HK-2 (cell line): ENCODE data around the gene VSNL1.

Experiments used
- DNase-seq: peaks from one replicate; pipeline ENCODE4 v3.0.0-alpha.2; 2018; ENCODE audit not compliant: unreplicated experiment

The VSNL1 gene

DNA sequence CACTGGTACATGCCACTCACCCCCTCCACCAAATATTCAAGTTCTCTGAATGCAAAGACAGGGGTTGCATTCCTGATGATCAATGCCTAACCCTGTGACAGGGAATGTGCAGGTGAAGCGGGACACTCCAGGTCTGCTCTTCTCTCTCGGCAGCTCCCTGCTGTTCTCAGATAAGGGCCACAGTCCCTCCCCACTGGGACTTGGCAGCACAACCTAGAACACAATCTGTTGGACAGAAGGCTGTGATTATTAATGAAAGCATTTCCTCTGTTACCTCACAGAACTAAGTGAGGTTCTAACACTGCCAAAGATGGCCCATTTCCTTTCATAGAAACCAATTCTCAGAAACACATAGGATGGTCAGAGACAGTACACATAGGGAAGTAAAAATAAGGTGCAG lies 42.7 kb downstream of the VSNL1 start:
- DNase-seq, result no peak

DNA sequence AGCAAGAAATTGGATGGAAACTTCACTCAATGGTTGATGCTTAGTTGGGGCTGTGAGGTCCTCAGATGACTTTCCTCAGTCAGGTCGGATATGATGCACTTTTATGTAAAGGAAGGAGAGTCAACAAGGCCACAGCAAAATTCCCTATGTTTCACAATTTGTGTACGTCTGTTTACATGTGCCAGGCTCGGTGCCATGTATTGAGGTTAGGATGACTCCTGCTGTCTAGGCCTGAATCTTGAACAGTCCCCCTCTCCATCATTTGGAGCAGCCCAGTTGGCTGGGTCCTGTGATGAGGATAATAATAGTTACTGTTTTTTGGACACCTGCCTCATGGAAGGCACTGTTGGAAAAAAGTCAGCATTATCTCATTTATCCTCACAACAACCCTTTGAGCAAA lies 43.1 kb downstream of the VSNL1 start:
- DNase-seq, result no peak

DNA sequence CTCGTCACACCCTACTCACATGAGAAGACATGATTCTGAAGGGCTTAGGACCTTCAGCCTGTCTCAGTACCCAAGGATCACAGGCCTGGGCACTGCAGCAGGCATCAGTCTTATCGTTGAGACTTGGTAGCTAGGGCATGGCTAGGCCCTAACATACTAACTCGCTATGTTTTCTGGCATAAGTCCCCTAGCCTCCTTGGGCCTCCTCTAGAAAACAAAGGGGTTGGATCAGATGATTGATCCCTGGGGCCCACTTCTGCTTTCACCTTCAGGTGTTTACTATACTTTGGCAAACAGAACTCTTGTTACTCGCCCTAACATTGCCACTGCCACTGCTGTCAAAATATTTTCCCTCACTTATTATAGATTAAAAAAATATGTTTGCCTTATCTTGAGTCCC lies 44.2 kb downstream of the VSNL1 start:
- DNase-seq, result no peak

DNA sequence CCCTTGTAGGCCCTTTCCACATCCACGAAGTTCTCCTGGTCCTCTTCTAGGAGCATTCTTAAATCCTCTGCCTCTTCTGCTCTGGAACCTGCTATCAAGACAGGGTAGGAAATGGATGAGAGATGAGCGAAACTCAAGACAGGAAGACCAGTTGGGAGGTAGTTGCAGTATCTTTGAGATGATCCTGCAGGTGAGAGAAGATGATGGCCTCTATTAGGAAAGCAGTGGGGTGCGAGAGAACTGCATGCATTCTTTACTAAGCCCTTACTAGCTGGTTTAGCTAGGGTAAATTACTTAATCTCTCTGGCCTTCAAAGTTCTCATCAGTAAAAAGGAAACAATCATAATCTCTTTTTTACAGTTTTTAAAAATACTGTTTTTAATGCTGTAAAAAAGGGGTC lies 47.0 kb downstream of the VSNL1 start:
- DNase-seq, result no peak

DNA sequence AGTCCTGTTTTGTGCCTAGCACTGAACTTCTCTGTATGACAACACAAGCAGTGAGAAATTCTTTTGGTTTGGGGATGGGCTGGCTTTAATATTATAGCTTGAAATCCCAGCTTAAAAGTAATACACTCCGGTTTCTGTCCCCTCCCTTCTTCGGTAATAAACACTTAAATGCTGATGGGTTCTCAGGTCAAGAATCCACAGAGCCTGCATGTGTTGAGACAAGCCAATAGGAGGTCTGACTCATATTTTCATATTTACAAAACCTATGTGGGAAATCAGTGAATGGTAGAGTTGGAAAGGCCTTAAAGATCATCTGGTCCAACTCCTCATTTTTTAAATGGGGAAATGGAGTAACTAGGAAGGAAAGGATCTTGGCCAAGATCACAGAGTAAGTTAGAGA lies 47.5 kb downstream of the VSNL1 start:
- no peak for DNase-seq

DNA sequence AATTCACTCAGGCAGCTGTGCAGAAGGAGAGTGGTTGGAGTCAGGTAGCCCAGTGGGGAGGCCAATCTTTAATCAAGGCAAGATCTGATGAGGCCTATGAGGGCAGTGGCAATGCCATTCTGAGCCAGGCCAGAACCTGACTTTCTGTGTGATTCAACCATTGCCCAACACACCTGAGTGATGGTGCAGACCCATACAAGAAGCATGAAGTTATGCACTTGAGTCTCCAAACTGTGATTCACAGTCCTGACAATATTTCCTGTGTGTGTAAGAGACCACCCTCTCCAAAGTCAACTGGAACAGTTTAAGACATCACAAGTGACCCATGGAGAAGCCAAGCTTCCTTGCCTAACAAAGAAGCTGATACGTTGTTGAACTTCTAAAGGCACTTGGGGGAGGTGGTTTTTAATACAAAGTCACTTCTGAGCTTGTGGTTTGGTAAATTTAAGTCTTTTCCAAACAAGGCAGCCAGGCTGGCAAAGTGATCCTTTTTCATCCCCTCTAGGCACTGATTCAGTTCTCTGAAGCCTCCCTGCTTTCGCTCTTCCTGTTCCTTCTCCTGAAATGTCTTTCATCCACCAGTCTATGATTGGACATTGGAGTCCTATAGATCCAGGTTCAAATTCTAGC lies 49.0 kb downstream of the VSNL1 start:
- no peak for DNase-seq

DNA sequence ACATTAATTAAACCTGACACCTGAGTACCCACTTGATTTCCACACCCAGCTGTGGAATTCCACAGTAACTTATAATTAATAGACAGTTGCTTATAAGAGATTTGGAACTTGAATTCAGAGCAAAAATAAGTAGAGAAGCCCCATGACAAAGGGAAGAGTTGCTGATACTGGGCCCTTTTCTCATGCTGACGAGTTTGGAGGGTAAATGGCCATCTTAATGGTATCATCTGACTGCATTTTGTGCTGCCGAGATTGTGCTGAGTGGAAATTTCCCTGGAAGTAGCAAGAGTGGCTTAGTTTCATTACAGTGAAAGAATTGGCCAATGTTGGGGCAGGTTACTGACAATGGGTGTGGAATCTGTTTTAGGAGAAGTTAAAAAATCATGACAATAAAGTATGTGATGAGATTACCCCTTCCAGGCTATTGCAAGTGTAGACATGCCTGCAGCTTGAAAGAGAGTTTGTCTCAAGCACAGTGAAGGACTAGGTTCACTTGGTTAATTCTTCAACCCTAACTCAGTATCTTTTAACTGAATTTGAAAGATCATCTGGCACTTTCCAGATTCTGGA lies 49.9 kb downstream of the VSNL1 start:
- no peak for DNase-seq

DNA sequence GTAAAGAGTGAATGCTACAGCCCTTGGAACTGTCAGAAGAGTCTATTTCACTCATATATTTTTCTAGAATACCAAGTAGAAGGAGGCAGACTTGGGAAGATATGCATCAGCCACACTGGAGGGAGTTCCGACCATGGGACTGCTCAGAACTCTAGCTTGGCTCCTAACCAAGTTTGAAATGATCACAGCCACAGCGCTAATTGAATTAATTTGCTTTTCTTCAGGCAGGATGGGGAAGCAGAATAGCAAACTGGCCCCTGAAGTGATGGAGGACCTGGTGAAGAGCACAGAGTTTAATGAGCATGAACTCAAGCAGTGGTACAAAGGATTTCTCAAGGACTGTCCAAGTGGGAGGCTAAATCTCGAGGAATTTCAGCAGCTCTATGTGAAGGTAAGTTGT lies 51.4 kb downstream of the VSNL1 start:
- no peak for DNase-seq

DNA sequence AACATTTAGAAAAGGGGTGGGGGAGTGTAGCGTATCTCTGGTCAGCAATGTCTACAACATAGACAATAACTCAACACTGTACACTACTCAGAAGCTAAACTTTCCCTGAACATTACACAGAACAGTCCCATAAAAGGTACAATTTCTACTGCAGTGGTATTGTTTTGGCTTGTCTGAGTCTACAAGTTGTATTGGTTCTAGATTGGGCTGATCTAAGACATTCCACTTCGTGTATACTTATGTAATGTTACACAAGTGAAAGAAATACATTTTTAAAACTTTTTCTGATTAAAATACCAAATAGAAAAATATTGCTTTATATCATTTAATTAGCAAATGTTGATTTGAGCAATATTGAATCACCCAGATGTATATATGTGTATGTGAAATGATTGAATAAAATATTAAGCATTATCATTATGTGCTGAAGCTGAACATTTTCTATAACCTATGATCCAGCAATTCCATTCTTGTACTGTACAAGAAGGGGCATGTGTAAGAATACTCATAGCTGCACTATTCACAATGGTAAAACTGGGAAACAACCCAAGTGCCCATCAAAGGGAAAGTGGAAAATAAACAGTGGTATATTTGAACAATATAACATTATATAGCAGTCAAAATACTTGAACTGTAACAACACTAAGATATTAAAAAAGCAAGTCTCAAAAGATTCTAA lies 52.4 kb downstream of the VSNL1 start:
- no peak for DNase-seq

DNA sequence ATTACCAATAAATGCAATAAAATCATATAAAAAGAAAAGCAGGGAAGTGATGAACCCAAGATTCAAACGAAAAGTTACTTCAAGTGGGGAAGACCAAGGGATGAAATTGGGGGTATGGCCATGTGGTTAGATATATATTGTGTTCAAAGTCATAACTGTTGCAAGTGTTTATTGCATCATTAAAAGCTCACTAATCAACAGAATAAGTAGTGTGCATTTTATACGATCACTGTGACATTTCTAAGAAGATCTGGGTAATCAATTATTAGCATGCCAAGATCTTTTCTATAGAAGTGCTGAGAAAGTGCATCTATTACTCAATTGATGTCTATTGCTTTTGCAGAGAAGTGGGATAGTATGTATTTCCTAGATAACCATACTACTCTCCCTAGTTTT lies 52.9 kb downstream of the VSNL1 start:
- no peak for DNase-seq

DNA sequence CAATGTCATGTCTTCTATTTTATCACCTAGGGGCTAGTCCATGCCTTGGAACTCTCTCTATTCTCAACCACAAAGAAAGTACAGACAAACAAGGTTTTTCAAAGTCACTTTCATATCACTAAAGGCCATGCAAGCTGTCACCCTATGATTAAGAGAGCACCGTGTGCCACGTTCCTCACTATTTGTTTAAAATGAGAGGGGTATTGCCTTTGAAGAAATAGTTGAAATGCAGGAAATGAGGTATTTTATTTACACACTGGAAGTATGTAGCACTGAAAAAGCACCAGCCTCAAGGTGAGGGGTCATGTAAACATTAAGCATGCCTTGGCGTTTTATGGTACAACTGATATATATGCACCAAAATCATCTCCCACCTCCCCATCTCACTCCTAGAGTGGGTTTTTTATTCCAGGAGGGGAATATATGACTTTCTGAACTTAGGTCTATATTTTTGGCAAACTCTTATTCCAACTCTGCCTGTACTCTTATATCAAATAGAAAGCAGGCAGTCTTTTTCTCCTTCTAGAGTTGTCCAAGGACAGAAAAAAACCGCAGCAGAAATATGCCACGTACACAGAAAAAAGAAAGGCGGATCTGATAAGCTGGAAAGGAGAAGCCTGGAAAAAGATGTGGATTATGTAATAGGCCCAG lies 53.5 kb downstream of the VSNL1 start:
- DNase-seq, result no peak

DNA sequence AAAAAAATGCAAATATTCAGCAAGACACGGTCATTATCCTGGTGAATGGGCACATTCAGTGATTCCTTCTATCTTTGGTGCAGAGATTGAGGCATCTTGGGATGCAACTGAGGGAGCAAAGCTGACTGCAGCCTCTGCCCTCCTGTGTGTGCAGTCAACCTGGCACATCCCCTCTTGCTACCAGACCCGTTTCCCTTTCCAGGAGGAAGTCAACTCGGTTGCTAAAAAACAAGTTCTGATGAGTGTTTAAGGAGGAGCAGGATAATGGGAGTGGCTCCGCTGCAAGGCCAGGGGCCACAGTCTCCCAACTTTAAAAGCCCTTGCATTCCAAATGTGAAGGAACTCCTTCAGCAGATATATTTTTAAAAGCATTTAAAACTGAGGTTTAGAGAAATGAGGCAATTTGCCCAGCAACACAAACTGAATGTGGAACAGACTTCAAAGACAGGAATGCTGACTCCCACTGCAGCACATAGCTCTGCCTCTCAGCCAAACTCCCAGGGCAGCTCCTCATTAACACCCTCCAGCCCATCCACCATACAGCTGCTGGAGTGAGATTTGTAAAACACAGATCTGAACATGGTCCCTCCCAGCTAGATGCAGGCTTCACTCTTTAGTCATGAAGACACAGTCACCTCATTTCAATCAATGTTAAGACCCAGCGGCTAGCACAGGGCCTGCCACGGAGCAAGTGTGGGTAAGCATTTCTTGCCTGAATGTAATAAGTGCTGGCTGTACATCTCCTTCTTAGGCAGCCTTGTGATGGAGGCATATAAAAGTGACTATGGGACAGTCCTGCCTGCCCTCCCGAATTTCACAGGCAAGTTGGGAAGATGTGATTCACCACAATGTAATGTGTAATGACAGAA lies 54.3 kb downstream of the VSNL1 start:
- no peak for DNase-seq

DNA sequence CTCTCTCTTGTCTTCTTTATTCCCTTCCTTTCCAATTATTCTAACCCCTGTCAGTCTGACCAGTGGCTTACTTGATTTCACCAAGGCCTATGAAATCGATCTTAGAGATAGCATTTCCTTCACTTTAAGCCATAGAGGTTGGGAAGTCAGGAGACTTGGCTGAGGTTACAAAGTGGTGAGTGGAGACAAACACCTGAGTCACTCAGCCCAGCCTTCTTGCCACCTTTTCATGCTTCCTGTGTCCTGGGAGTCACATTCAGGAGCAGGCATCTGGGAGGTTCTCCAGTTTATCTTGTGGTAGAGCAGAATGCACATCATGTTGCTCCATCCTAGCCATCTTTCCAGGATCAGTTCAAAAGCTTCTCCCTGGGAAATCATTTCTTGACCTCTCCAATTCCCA lies 59.1 kb downstream of the VSNL1 start:
- no peak for DNase-seq

DNA sequence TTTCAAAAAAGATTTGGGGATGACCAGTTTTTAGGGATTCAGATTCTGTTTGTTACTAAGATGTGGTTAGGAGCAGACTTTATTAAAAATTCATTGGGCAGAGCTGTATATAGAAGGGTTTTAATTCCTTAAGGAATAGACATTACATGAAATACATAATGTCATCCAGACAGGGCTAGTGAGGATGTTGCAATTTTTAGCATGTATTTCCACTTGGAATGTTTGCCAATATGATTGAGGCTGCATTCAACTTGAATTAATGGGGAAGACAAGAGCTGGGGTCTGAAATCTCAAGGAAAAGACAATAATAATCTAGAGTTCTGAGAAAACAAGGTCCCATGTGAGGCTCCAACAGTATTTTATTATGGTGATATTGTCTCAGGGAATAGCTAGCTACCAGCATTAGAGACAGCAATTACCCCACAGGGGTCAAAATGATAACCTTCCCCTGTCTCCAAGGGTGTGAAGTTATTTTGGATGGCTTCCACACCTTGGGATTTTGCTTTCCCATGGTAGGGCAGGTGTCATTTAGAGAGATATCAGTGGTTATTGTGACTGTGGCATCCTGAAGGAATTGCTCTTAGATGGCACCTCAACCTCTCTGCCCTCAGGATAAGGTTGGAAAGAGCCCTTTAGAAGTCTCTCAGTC lies 60.2 kb downstream of the VSNL1 start:
- DNase-seq, result no peak

DNA sequence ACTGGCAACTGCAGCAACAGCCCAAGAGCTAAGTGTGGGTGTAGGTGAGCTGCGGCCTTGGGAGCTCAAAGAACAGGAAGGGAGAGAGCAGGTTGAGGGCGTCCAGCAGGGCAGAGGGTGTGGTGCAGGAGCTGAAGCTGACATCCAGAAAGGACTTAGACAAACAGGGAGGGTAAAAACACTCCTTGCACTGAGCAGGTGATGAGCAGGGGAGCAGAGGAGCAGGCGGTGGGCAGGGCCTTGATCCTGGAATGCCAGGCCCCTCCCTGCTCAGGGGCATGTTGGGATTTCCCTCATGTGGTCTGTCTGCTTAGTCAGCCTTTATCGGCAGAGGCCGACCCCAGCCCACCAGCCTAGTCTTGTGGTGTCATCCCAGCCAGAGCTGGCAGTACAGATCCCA lies 63.6 kb downstream of the VSNL1 start:
- DNase-seq, result no peak

DNA sequence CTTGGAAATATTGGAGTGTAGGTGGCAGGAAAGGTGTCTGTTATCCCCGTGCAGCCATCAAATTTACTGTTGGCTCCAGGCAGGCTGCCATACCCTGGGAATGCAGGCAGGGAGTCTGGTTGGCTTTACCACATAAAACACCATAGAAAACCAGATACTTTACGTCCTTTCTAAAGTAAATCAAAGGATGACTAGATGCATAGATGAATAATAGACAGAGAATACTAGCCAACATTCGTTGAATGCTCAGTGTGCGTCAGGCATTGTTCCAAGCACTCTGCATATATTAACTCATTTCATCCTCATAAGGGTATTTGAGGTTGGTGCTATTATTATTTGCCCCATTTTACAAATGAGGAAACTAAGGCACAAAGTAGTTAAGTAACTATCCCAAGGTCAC lies 65.2 kb downstream of the VSNL1 start:
- DNase-seq, result no peak

DNA sequence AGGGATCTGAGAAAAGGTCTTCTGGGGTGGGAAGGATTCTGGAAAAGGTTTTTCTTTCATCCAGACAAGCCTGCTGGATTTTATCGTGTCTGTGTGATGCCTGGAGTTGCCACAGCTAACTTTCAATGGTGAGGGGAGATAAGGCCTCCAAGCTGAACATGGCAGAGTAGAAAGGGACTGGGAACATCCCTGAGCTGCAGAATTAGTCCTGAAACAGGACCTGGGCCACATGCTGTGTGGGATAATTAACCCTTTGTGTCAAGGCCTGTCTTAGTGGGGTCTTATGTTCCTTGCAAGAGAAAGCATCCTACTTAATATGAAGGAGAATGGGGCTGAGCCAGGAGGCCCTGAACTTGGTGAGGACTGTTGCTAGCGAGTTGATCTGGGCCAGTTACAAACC lies 66.4 kb downstream of the VSNL1 start:
- DNase-seq, result no peak

DNA sequence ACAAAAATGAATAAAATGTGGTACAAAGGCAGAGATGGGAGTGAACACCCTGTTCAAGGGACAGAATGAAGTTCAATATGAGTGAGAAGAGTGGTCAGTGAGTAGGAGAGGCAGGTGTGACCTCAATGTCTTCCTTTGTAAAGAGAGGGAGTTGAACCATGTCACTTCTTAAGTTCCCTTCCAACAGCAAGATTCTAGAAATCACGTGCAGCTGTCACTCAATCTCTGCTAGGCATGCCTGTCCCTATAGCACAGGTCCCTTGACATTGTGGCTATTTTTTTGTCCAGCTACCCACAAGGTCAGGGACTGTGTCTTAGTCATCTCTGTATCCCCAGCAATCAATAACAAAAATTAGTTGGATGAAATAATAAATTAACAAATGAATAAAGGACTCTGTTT lies 66.9 kb downstream of the VSNL1 start:
- no peak for DNase-seq

DNA sequence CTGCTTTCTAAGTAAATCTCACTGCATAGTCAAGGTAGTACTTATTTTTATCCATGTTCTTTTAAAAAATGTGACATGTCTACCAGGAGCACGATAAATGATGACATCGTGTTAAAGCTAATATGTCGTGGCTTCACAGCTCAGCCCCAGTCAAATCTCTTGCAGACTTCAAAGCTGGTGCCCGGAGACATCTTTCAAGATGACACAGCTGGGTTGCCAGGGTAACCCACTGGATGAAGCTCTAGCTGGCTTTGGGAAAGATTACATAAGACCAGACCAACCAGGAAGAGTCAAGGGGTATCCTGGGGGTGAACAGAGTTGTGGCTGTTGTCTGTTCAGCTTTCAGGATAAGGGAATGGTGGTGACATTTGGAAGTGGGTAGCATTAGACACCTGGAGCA lies 67.8 kb downstream of the VSNL1 start:
- DNase-seq, result no peak

DNA sequence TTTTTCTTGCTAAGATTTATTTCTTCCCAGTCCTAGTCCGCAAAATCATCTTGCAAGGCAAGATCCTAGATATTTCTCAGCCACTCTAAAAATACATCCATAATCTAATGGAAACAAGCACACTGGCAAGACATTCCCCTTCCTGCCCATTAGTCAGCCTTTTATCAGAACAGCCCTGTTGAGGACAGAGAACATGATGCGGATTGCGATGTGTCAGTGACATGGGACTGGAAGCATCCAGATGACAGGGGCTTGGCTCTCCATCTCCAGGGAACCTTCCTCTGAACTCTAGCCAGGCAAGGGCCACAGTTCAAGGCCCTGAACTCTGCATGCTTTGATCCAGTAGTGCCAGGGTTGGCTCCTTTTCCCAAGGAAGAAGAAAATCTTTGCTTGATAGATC lies 70.0 kb downstream of the VSNL1 start:
- DNase-seq, result no peak

DNA sequence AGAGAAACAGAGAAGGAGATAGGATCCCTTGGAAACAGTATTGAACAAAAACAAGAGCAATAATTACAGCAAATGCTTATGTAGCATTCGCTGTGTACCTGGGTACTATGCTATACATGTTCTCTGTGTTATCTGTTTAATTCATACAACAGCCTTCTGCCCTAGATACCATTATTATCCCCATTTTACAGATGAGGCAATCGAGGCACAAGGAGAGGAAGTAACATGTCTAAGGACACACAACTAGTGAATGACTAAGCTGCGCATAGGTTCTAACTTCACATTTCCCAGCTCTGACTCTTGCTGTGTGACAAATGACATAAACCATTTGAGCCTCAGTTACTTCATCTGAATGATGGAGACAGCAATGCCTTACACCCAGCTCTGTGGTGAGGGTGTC lies 70.5 kb downstream of the VSNL1 start:
- no peak for DNase-seq
